ENCODE data around the gene NUDT1. TPM values are rescaled to one million over a fixed set of nuclear protein-coding genes. Genes with fewer than 3 reads are reported as not detected.

The NUDT1 gene
- total and polyA plus RNA-seq, 2 donors (not counting 3 experiments of a cell fraction or from before 2014, with no cell fraction given), result 23.9 to 25.9 TPM

GRCh38 chr7:2299870-2300512, 58.0 kb downstream of the NUDT1 start:
- DNase-seq (ENCODE audit: low read depth, low spot score), result peak; percentile 48
- peak overlapping the region in 1 of 3 experiments; percentile 11 for H3K4me3 ChIP-seq (replicated peaks in 1 of 3; ENCODE audit: insufficient read depth in 1 of 3, low read depth in 1 of 3, low read length in 3 of 3)
- no peaks in the 10 kb centered on the region for H3K9me3 ChIP-seq (replicated peaks; ENCODE audit: control insufficient read depth, insufficient read depth, low read length)
- H3K9me1 ChIP-seq (replicated peaks; ENCODE audit: control insufficient read depth, extremely low read depth, insufficient read depth, low read length), result no peaks in the 10 kb centered on the region
- peak overlapping the region; percentile 46 for H3K27ac ChIP-seq (ENCODE audit: insufficient read depth, low read depth, low read length)
- H3K4me1 ChIP-seq (ENCODE audit: control insufficient read depth, extremely low read depth, insufficient read depth, low read length), result peaks cover 19% of the 10 kb centered on the region
- H3K4me2 ChIP-seq (ENCODE audit: insufficient read depth, low read length), result peak overlapping the region; percentile 72
- H3K36me3 ChIP-seq (ENCODE audit: control insufficient read depth in 2 of 2, extremely low read depth in 1 of 2, insufficient read depth in 2 of 2, low read length in 2 of 2), result no peaks in the 10 kb centered on the region
- peak overlapping the region; percentile 14 for H2AFZ ChIP-seq (ENCODE audit: low read depth, low read length)
- TF ChIP-seq JUN (IDR thresholded peaks at IDR 0.05; ENCODE audit: borderline replicate concordance, insufficient read depth, insufficient read length, low read depth), result no peak
- ChIA-PET CTCF (interaction anchor here (1.2 kb wide), 1 partner anchor 11 kb away, joined by 3 read pairs; no protein-coding TSS in a partner anchor), POLR2A (no interaction called here)
- no peaks in the 10 kb centered on the region for H3K27me3 ChIP-seq (ENCODE audit: control insufficient read depth in 2 of 2, insufficient read depth in 2 of 2, low read length in 2 of 2)
- BruUV-seq (replicated peaks), result no TSS peak
- intact Hi-C loops (cut with micrococcal nuclease) (no loop called here), dilution Hi-C loops (cut with MboI; ENCODE audit: extremely low pct_ligation_motif_present, low sequenced_read_pairs) (no loop called here)
- peaks cover 4% of the 10 kb centered on the region for H3K79me2 ChIP-seq (ENCODE audit: control insufficient read depth, insufficient read depth, low read length)
- peak; percentile 72 for FAIRE-seq
- H4K20me1 ChIP-seq (replicated peaks; ENCODE audit: control insufficient read depth, extremely low read depth, insufficient read depth, low read length), result no peaks in the 10 kb centered on the region
- H3K9ac ChIP-seq (replicated peaks; ENCODE audit: extremely low read depth, insufficient read depth, low read length), result peak overlapping the region; percentile 29

Small RNAs within 50 kb of the gene (microRNA-seq; reads per million reads assigned to microRNA genes)
- gene MIR6836 (ENCODE audit: borderline number of aligned reads, borderline replicate concordance), result not detected

Other genes with a start within 250 kb of the NUDT1 start
- gene MAD1L1, start 9.3 kb upstream of the NUDT1 start, total RNA-seq, result 42.3 and 46.7 TPM in 2 replicates
- gene MAD1L1, start 9.3 kb upstream of the NUDT1 start, polyA plus RNA-seq, result 34.1 and 42.1 TPM in 2 replicates
- 20.8 and 21.3 TPM in 2 replicates for gene MRM2, start within 50 bp of the NUDT1 start, total RNA-seq
- gene MRM2, start within 50 bp of the NUDT1 start, polyA plus RNA-seq, result 8.2 and 10.6 TPM in 2 replicates
- 41.4 and 50.3 TPM in 2 replicates for gene SNX8, start 72.2 kb downstream of the NUDT1 start, total RNA-seq
- gene SNX8, start 72.2 kb downstream of the NUDT1 start, polyA plus RNA-seq, result 24.5 and 49.1 TPM in 2 replicates
- 198 and 207 TPM in 2 replicates for gene EIF3B, start 112.6 kb downstream of the NUDT1 start, total RNA-seq
- 104 and 107 TPM in 2 replicates for gene EIF3B, start 112.6 kb downstream of the NUDT1 start, polyA plus RNA-seq
- gene CHST12, start 161.4 kb downstream of the NUDT1 start, total RNA-seq, result 28.8 and 30.2 TPM in 2 replicates
- 52.6 and 77.7 TPM in 2 replicates for gene CHST12, start 161.4 kb downstream of the NUDT1 start, polyA plus RNA-seq
- gene GRIFIN, start 234.2 kb downstream of the NUDT1 start, total RNA-seq, result not detected in 2 replicates
- gene GRIFIN, start 234.2 kb downstream of the NUDT1 start, polyA plus RNA-seq, result not detected in 2 replicates

All from endothelial cell of umbilical vein (primary cell).